ENCODE data around the gene LEP. TPM values are rescaled to one million over a fixed set of nuclear protein-coding genes. Genes with fewer than 3 reads are reported as not detected.

The LEP gene
- under 1 TPM; 0.27 to 0.96 (median 0.40) TPM for polyA plus RNA-seq (ENCODE audit: insufficient read length in 3 of 3)
- long read RNA-seq, donor 1 = 0 reads
- long read RNA-seq, donor 2 = 0 reads
- long read RNA-seq, donor 3 = 0 reads
- long read RNA-seq, donor 4 = 0 reads
- long read RNA-seq, donor 5 = 0 reads
- long read RNA-seq, donor 6 = 0 reads
- long read RNA-seq, donor 7 = 0 reads
- long read RNA-seq, donor 8 = 0 reads
- long read RNA-seq, donor 9 = 0 reads
- long read RNA-seq, donor 10 = 0 reads
- long read RNA-seq, donor 11 = 0 reads
- long read RNA-seq, donor 12 = 0 reads
- long read RNA-seq, donor 13 = 0 reads
- long read RNA-seq, donor 14 = 0 reads
- long read RNA-seq, donor 15 = 0 reads
- long read RNA-seq, donor 16 = 0 reads

- no peak for DNase-seq
Measured at GRCh38 chr7:128240696-128241386, at the start of gene LEP. Gene LEP, plus strand, starts transcription at chr7:128241278. Its CDS starts 10,741 bp downstream, at chr7:128252019.

- no peak for DNase-seq
Measured at GRCh38 chr7:128192497-128193142, 48.5 kb upstream of the LEP start.

- no peak for DNase-seq
Measured at GRCh38 chr7:128194533-128195282, 46.4 kb upstream of the LEP start.

- no peak for DNase-seq
Measured at GRCh38 chr7:128197589-128197988, 43.5 kb upstream of the LEP start.

GRCh38 chr7:128197989-128198580 is 43.0 kb upstream of the LEP start:
- no peak for DNase-seq

- no peak for DNase-seq
Measured at GRCh38 chr7:128200376-128200775, 40.7 kb upstream of the LEP start.

GRCh38 chr7:128201067-128201689 is 39.9 kb upstream of the LEP start:
- no peak for DNase-seq

GRCh38 chr7:128201690-128202085 is 39.4 kb upstream of the LEP start:
- no peak for DNase-seq

- no peak for DNase-seq
Measured at GRCh38 chr7:128202287-128202957, 38.7 kb upstream of the LEP start.

GRCh38 chr7:128203047-128203491 is 38.0 kb upstream of the LEP start:
- no peak for DNase-seq

- no peak for DNase-seq
Measured at GRCh38 chr7:128203710-128204214, 37.3 kb upstream of the LEP start.

GRCh38 chr7:128204455-128204854 is 36.6 kb upstream of the LEP start:
- no peak for DNase-seq

- DNase-seq = no peak
Measured at GRCh38 chr7:128205068-128205467, 36.0 kb upstream of the LEP start.

- no peak for DNase-seq
Measured at GRCh38 chr7:128206017-128206746, 34.9 kb upstream of the LEP start.

GRCh38 chr7:128206747-128207500 is 34.2 kb upstream of the LEP start:
- no peak for DNase-seq

GRCh38 chr7:128207609-128208008 is 33.5 kb upstream of the LEP start:
- DNase-seq = no peak

GRCh38 chr7:128209229-128210035 is 31.6 kb upstream of the LEP start:
- peak; percentile 64 for DNase-seq

- no peak for DNase-seq
Measured at GRCh38 chr7:128210036-128210347, 31.1 kb upstream of the LEP start.
